C4-2B (cell line): ENCODE measurements around the gene PPP1R7.

ENCODE experiments used
- H3K27ac ChIP-seq: fragments of 450-650 bp; 2 replicates; pipeline ENCODE4 v1.5.1; 2017
- ZFX ChIP-seq: fragments of 450-650 bp; IDR thresholded peaks from 2 replicates; pipeline ENCODE4 v1.6.1; 2017
- TF ChIP-seq, protein P1 (sequence below): fragments of 450-650 bp; conservative IDR thresholded peaks from 2 replicates; pipeline ENCODE4 v1.5.1; 2017; ENCODE audit warnings: mild to moderate bottlenecking

Gene PPP1R7

DNA sequence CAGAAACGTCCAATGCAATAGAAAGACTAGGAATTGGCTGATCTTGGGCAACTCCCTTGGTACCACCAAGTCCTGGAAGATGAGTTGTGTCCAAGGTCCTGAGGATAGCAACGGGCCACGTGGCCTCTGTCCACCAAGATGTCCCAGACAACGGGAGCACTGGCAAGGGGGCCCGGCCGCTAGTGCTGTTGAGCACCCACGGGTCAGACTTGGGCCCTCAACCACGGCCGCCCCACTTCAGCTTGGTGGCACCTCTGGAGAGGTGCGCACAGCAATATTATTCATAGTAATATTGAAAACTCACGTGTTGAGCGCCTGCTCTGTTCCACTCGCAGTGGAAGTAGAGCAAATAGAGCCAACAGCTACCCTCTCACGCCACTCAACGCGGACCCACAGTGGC lies 20.0 kb upstream of the PPP1R7 start:
- no peak for TF ChIP-seq ZFX
- TF ChIP-seq, protein P1, sequence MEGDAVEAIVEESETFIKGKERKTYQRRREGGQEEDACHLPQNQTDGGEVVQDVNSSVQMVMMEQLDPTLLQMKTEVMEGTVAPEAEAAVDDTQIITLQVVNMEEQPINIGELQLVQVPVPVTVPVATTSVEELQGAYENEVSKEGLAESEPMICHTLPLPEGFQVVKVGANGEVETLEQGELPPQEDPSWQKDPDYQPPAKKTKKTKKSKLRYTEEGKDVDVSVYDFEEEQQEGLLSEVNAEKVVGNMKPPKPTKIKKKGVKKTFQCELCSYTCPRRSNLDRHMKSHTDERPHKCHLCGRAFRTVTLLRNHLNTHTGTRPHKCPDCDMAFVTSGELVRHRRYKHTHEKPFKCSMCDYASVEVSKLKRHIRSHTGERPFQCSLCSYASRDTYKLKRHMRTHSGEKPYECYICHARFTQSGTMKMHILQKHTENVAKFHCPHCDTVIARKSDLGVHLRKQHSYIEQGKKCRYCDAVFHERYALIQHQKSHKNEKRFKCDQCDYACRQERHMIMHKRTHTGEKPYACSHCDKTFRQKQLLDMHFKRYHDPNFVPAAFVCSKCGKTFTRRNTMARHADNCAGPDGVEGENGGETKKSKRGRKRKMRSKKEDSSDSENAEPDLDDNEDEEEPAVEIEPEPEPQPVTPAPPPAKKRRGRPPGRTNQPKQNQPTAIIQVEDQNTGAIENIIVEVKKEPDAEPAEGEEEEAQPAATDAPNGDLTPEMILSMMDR: no peak
- no peak overlapping the region for H3K27ac ChIP-seq

DNA sequence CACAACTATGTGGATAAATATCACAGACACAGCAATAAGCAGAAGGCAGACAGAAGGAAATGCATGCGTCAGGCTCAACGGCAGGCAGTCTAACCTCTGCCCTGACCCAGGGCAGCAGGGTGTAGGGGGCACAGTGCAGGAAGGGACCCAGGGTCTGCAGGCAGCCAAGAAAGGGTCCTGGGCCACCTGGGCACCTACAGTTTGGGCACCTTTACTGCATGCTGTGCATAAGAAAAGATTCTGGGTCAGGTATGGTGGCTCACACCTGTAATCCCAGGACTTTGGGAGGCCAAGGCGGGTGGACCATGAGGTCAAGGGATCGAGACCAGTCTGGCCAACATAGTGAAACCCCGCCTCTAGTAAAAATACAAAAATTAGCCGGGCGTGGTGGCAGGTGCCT lies 18.7 kb upstream of the PPP1R7 start:
- no peak overlapping the region for H3K27ac ChIP-seq
- TF ChIP-seq, protein P1: no peak
- no peak for TF ChIP-seq ZFX

DNA sequence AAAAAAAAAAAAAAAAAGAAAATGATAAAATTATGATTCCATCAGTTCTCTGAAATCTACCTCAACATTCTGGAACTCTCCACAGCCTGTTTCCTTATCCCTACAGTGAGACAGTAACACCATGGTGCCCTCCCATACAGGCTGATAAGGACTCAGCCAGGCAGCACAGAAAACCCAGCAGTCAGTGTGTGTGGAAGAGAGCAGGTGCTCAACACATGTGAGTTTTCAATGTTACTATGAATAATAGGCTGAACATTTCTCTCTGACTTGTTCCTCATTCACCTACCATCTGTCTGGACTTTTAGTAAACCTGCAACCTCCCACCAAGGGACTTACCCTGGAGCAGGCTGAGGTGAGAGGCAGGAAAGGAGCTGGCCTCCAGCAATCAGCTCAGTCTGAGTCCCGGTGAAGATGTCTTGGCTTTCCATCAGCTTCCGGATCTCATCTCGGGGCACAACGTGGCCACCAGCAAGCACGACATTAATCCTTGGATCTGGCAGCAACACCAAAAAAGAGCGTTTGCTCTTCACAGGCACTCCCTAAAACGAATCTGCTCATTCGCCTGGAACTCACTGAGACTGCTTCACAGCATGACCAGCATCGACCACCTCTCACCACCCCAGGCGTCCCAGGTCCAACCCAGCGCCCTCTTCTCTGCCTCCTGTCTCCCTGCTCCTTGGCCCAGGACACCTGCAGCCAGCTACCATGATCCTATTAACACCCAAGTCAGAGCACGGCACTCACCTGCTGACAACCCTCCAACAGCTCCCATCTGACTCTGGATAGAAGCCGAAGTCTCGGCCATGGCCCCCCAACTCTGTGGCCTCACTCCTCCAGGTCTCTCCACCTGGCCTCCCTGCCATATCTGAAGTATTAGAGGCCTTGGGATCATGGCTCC lies 17.5 kb upstream of the PPP1R7 start:
- TF ChIP-seq, protein P1: no peak
- no peak for TF ChIP-seq ZFX
- H3K27ac ChIP-seq: no peak overlapping the region

DNA sequence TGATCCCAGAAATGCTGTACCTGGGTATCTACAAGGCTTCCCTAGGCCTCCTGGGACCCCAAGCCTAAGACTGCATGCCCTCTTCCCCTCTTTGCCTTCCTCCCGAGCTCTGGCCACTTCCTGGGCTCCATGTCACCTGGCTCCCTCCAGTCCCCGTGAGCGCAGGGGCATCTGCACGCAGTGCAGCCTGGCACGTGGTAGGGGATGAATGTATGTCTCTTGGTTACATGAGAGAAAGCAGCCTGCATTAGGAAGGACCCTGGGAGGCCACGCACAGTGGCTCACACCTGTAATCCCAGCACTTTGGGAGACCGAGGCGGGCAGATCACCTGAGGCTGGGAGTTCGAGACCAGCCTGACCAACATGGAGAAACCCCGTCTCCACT lies 16.8 kb upstream of the PPP1R7 start:
- TF ChIP-seq, protein P1: no peak
- TF ChIP-seq ZFX: no peak
- H3K27ac ChIP-seq: no peak overlapping the region

DNA sequence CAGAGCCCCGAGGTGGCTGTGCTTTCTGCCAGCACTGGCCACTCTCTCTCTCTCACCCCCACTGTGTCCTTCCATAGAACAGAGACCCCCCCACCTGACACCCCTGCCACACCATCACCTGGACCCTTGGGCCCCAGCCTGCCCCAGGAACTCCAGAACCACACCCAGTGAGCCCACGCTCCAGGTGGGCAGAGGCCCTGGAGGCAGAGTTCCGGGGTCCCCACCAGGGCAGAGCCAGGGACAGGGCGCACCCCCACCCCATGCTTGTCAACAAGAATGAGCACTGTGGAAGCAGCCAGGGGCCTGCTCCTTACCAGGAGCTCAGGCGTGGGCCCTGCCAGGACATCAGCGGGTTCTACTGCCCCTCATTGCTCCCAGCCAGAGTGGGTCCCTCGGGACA lies 15.6 kb upstream of the PPP1R7 start:
- no peak overlapping the region for H3K27ac ChIP-seq
- TF ChIP-seq, protein P1: no peak
- no peak for TF ChIP-seq ZFX

DNA sequence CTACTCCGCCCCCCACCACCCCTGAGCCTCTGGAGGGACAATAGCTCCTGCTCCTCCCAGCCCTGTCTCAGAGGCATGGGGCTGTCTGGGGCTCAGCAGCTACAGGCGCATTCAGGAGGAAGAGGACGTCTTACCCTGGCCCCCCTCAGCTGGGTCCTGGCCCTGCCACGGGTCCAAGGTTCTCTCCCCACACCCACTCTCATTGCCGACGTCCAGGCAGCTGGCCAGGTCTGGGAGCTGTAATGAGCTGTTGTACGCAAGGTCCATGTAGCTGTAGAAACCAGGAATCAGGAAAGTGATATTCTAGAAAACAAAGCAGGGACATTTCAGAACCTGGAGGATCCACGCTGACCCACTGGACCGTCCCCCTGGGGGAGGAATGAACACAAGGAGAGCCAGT lies 14.5 kb upstream of the PPP1R7 start:
- TF ChIP-seq, protein P1: no peak
- no peak for TF ChIP-seq ZFX

DNA sequence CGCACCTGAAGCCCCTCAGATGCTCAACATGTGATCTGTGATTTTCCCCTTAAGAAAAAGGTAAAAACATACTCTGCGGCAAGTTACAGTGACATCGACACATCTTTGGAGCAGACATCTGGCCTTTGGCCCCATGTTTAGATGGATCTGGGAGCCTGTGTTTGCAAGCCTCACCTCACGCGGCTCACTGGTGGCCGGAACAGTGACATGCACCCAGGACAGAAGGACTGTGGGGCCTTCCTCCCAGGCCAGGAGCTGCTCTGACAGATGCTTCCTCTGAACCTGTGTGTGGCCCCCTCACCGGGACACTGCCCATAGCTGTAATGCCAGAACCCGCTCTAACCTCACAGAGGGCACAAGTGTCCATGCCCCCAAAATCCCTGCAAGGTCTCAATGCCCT lies 14.1 kb upstream of the PPP1R7 start:
- H3K27ac ChIP-seq: no peak overlapping the region

More for the DNA sequence above, 14.5 kb upstream of the PPP1R7 start:
- no peak overlapping the region for H3K27ac ChIP-seq

More for the DNA sequence above, 14.1 kb upstream of the PPP1R7 start:
- TF ChIP-seq ZFX: no peak
- TF ChIP-seq, protein P1: no peak
